AG10803 (cell line): ENCODE measurements around the gene ANO9.

Experiments used
- DNase-seq: peaks from one replicate; pipeline ENCODE4 v3.0.0; 2010; ENCODE audit warnings: low read depth
- H3K4me3 ChIP-seq: 2 replicates; pipeline ENCODE4 v1.5.1; 2011; ENCODE audit warnings: mild to moderate bottlenecking, low read length, control low read depth
- CTCF ChIP-seq: conservative IDR thresholded peaks from 2 replicates; pipeline ENCODE4 v1.5.1; 2011; ENCODE audit warnings: mild to moderate bottlenecking, low read length, control low read depth, inconsistent platforms

The ANO9 gene

GRCh38 chr11:380095-380480, 61.7 kb downstream of the ANO9 start:
- no peak overlapping the region for H3K4me3 ChIP-seq
- no peak for TF ChIP-seq CTCF
- DNase-seq: no peak

GRCh38 chr11:379205-380094, 62.4 kb downstream of the ANO9 start:
- no peak overlapping the region for H3K4me3 ChIP-seq
- TF ChIP-seq CTCF: no peak
- DNase-seq: no peak

- no peak overlapping the region for H3K4me3 ChIP-seq
- DNase-seq: no peak
- TF ChIP-seq CTCF: no peak
Measured at GRCh38 chr11:377883-378500, 63.8 kb downstream of the ANO9 start.

GRCh38 chr11:377174-377865, 64.5 kb downstream of the ANO9 start:
- no peak overlapping the region for H3K4me3 ChIP-seq
- no peak for DNase-seq
- TF ChIP-seq CTCF: no peak

- no peak for DNase-seq
- no peak for TF ChIP-seq CTCF
- H3K4me3 ChIP-seq: no peak overlapping the region
Measured at GRCh38 chr11:376531-377173, 65.2 kb downstream of the ANO9 start.

GRCh38 chr11:375065-376025, 66.5 kb downstream of the ANO9 start:
- no peak for DNase-seq
- no peak overlapping the region for H3K4me3 ChIP-seq
- TF ChIP-seq CTCF: no peak
